ENCODE data around the gene RCCD1.
"Not testable (repeated sequence)": the region's sequence is repeated elsewhere in the genome, so short reads cannot be mapped to it uniquely, and the experiment has no call there.

Gene RCCD1, protein sequence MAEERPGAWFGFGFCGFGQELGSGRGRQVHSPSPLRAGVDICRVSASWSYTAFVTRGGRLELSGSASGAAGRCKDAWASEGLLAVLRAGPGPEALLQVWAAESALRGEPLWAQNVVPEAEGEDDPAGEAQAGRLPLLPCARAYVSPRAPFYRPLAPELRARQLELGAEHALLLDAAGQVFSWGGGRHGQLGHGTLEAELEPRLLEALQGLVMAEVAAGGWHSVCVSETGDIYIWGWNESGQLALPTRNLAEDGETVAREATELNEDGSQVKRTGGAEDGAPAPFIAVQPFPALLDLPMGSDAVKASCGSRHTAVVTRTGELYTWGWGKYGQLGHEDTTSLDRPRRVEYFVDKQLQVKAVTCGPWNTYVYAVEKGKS

DNA sequence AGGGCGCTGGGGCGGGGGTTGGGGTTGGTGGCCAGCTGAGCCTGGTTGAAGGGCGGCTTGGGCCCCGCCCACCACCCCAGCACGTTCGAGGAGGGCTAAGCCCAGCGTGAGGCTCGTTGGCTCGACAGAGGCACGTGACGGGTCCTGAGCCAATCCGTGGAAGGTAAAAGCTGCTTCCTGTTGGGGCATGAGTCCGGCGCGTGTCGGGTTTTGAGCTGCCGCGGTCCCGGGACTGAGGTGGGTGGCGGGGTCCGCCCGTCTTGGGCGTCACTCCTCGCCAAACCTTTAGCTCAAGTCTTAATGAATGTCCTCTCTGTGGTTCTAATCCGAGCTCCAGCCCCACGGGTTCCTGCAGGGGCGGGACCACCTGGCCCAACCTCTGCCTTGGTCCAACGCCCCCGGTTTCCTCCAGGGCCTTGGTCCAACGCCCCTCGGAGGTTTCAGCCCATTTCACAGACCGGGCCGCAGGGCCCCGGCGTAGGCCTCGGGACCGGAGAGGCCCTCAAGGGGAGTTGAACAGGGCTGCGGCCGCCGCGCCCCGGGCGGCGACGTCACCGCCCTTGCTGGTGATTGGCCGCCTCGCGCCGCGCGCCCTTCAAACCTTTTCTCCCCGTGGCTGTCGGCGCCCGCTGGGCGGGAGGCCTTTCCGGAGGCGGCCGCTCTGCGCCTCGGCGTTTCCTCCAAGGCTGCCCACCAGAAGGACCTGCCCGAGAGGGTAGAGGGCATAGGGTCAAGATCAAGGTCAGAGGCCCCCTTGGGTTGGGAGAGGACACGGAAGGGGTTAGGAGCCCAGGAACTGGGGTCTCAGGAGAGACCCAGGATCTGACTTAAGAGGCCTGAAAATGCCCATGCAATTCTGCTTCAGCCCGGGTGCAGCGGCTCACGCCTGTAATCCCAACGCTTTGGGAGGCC lies at the start of gene RCCD1:
Gene RCCD1 (plus strand): TSS at position 173 of the 912 bp plus-strand sequence. CDS start 1,851 bp downstream, outside the sequence.
- H3K4me1 ChIP-seq (ENCODE audit: control insufficient read depth, insufficient read depth, low read length, unreplicated experiment): peaks cover 17% of the 10 kb centered on the region
- H3K27me3 ChIP-seq (ENCODE audit: insufficient read depth, low read length): no peaks in the 10 kb centered on the region
- peak within 1 kb of the TSS; percentile 91 for H3K27ac ChIP-seq (ENCODE audit: low read depth, low read length)
- H3K36me3 ChIP-seq (ENCODE audit: insufficient read depth, low read length): peaks cover 14% of the 10 kb centered on the region; the same call in 1 of the 2 replicates
- H3K4me3 ChIP-seq (ENCODE audit: low read depth, low read length): peak within 1 kb of the TSS; percentile 87
- H2AFZ ChIP-seq (ENCODE audit: low read length, unreplicated experiment): peak within 1 kb of the TSS; percentile 70
- H3K79me2 ChIP-seq (ENCODE audit: control insufficient read depth, insufficient read depth, low read length, unreplicated experiment): peaks cover 13% of the 10 kb centered on the region

DNA sequence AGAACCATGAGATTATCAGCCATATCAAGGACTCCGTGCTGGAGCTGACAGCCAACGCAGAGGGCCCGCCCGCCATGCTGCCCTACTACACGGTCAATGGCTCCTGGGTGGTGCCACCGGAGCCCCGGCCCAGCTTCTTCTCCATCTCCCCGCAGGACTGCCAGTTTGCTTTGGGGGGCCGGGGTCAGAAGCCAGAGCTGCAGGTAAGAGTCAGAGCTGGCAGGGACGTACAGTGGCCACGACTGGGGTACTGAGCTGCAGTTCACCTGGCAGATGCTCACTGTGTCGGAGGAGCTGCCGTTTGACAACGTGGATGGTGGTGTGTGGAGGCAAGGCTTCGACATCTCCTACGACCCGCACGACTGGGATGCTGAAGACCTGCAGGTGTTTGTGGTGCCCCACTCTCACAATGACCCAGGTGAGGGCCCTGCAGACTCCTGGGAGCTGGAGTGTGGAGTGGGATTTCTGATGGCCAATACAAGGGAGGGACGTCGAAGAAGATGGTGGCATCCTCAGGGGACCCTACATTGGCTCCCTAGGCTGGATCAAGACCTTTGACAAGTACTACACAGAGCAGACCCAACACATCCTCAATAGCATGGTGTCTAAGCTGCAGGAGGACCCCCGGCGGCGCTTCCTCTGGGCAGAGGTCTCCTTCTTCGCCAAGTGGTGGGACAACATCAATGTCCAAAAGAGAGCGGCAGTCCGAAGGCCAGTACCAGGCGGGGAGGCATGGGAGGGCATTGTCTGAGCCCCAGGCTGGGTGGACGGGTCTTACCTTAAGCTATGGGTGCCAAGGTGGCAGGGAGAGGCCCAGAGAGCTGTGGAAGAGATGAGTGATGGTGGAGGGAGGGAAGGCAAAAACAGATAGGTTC lies 49.1 kb upstream of the RCCD1 start:
- H3K4me3 ChIP-seq (ENCODE audit: low read depth, low read length): no peak overlapping the region
- H3K79me2 ChIP-seq (ENCODE audit: control insufficient read depth, insufficient read depth, low read length, unreplicated experiment): no peaks in the 10 kb centered on the region
- no peaks in the 10 kb centered on the region for H3K27me3 ChIP-seq (ENCODE audit: insufficient read depth, low read length)
- H2AFZ ChIP-seq (ENCODE audit: low read length, unreplicated experiment): no peak overlapping the region
- H3K4me1 ChIP-seq (ENCODE audit: control insufficient read depth, insufficient read depth, low read length, unreplicated experiment): peaks cover 4% of the 10 kb centered on the region
- no peaks in the 10 kb centered on the region for H3K36me3 ChIP-seq (ENCODE audit: insufficient read depth, low read length)
- no peak overlapping the region for H3K27ac ChIP-seq (ENCODE audit: low read depth, low read length)

DNA sequence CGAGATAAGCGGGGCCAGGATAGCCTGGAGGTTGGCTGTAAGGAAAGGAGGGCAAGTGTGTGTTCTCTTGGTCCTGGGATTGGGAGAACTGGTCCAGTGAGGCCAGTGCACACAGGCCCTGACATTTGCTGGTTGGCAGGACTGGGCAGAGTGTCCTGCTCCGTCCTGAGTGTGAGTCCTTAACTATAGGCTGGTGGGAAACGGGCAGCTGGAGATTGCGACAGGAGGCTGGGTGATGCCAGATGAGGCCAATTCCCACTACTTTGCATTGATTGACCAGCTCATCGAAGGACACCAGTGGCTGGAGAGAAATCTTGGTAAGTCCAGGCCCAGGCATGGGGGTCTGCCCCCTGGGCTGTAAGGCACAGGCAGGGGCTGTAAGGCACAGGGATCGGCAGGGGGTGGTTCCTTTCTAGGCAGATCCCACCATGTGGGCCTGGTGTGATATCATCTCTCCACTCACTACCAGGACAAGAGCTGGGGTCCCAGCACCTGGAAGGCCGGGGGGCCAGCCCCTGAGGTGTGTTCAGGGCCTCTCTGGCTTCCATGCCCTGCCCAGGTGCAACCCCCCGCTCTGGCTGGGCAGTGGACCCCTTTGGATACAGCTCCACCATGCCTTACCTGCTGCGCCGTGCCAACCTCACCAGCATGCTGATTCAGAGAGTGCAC lies 48.4 kb upstream of the RCCD1 start:
- Histone ChIP-seq H3K79me2 (ENCODE audit: control insufficient read depth, insufficient read depth, low read length, unreplicated experiment) (no peaks in the 10 kb centered on the region), H3K4me3 (ENCODE audit: low read depth, low read length) (no peak overlapping the region), H3K27me3 (ENCODE audit: insufficient read depth, low read length) (no peaks in the 10 kb centered on the region), H3K4me1 (ENCODE audit: control insufficient read depth, insufficient read depth, low read length, unreplicated experiment) (peaks cover 4% of the 10 kb centered on the region), H2AFZ (ENCODE audit: low read length, unreplicated experiment) (no peak overlapping the region), H3K27ac (ENCODE audit: low read depth, low read length) (no peak overlapping the region), H3K36me3 (ENCODE audit: insufficient read depth, low read length) (no peaks in the 10 kb centered on the region)

DNA sequence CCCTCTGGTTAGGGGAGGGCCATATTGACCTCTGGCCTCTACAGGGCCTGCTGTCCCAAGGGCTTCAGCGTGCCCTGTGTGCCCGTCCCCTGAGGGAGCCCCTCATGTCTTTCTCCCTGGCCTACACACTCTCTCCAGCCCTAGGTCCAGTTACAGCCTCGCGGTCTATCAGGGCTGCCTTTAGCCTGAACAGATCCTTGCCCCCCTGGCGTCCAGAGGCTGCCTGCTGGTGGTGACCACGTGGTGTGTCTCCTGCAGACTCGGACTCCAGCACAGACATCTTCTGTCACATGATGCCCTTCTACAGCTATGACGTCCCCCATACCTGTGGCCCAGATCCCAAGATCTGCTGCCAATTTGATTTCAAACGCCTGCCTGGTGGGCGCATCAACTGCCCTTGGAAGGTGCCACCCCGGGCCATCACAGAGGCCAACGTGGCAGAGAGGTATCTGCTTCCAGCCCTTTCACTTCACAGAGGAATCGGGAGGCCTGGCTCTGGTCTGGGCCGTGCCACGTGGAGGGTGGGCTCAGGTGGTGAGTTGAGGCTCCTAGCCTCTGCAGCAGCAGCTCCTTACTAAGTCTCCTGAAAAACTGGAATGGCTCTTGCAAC lies 47.5 kb upstream of the RCCD1 start:
- no peak overlapping the region for H3K27ac ChIP-seq (ENCODE audit: low read depth, low read length)
- no peak overlapping the region for H2AFZ ChIP-seq (ENCODE audit: low read length, unreplicated experiment)
- H3K36me3 ChIP-seq (ENCODE audit: insufficient read depth, low read length): no peaks in the 10 kb centered on the region
- H3K4me3 ChIP-seq (ENCODE audit: low read depth, low read length): no peak overlapping the region
- no peaks in the 10 kb centered on the region for H3K4me1 ChIP-seq (ENCODE audit: control insufficient read depth, insufficient read depth, low read length, unreplicated experiment)
- no peaks in the 10 kb centered on the region for H3K27me3 ChIP-seq (ENCODE audit: insufficient read depth, low read length)
- no peaks in the 10 kb centered on the region for H3K79me2 ChIP-seq (ENCODE audit: control insufficient read depth, insufficient read depth, low read length, unreplicated experiment)

DNA sequence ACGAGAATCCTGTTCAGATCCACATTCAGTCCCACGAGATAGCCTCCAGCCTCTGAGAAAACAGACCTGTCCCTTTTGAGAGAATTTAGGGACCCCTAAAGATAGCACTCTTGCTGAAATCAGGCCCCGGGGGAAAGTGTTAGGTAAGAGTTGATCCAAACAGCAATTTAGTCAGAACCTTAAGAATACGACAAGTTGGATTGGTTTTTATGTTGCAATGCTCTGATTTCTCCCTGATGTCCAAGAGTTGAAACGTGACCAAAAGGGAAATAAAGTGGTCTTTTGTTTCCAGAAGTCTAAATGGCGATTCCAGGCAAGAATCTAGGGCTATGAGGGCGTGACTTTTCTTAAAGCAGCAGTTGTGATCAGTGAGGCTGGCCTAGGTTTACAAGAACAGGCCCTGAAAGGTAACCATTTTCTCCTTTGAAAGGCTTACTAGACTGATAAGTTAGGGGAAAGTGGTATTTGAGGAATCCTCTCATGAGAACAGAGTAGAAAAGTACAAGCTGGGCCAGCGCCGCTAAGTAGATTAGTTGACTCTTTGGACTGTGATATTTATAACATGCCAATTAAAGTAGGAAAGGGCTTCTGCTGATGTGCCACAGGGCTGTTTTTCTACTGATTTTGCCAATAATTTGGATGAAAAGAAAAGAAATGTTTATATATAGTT lies 46.7 kb upstream of the RCCD1 start:
- no peak overlapping the region for H3K4me3 ChIP-seq (ENCODE audit: low read depth, low read length)
- no peaks in the 10 kb centered on the region for H3K4me1 ChIP-seq (ENCODE audit: control insufficient read depth, insufficient read depth, low read length, unreplicated experiment)
- no peak overlapping the region for H3K27ac ChIP-seq (ENCODE audit: low read depth, low read length)
- H3K79me2 ChIP-seq (ENCODE audit: control insufficient read depth, insufficient read depth, low read length, unreplicated experiment): no peaks in the 10 kb centered on the region
- H3K36me3 ChIP-seq (ENCODE audit: insufficient read depth, low read length): no peaks in the 10 kb centered on the region
- H3K27me3 ChIP-seq (ENCODE audit: insufficient read depth, low read length): no peaks in the 10 kb centered on the region
- H2AFZ ChIP-seq (ENCODE audit: low read length, unreplicated experiment): no peak overlapping the region

DNA sequence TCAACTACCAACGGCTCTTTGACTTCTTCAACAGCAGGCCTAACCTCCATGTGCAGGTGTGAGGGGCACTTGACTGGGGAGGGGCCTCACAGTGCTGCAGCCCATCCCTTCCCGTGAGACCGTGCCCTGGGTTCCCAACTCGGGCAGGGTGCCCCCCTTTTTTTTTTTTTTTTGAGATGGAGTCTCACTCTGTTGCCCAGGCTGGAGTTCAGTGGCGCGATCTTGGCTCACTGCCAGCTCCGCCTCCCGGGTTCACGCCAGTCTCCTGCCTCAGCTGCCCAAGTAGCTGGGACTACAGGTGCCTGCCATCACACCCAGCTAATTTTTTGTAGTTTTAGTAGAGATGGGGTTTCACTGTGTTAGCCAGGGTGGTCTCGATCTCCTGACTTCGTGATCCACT lies 45.2 kb upstream of the RCCD1 start:
- H3K27ac ChIP-seq (ENCODE audit: low read depth, low read length); H3K27me3 ChIP-seq (ENCODE audit: insufficient read depth, low read length); H2AFZ ChIP-seq (ENCODE audit: low read length, unreplicated experiment); H3K36me3 ChIP-seq (ENCODE audit: insufficient read depth, low read length); H3K4me3 ChIP-seq (ENCODE audit: low read depth, low read length); H3K4me1 ChIP-seq (ENCODE audit: control insufficient read depth, insufficient read depth, low read length, unreplicated experiment); H3K79me2 ChIP-seq (ENCODE audit: control insufficient read depth, insufficient read depth, low read length, unreplicated experiment): not testable (repeated sequence)

DNA sequence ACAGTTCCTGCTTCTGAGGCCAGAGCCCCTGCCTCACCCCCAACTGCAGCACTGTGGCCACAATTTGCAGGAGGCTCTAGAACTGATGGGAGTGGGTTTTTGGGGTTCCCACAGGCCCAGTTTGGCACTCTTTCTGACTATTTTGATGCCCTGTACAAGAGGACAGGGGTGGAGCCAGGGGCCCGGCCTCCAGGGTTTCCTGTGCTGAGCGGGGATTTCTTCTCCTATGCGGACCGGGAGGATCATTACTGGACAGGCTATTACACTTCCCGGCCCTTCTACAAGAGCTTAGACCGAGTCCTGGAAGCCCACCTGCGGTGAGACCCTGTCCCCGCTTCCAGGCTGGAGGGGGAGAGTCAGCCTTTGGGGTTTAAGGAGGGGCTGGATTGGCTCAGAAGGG lies 44.7 kb upstream of the RCCD1 start:
- H3K27ac ChIP-seq (ENCODE audit: low read depth, low read length): no peak overlapping the region
- no peak overlapping the region for H3K4me3 ChIP-seq (ENCODE audit: low read depth, low read length)
- H2AFZ ChIP-seq (ENCODE audit: low read length, unreplicated experiment): no peak overlapping the region
- H3K79me2 ChIP-seq (ENCODE audit: control insufficient read depth, insufficient read depth, low read length, unreplicated experiment): no peaks in the 10 kb centered on the region
- no peaks in the 10 kb centered on the region for H3K36me3 ChIP-seq (ENCODE audit: insufficient read depth, low read length)
- H3K4me1 ChIP-seq (ENCODE audit: control insufficient read depth, insufficient read depth, low read length, unreplicated experiment): no peaks in the 10 kb centered on the region
- no peaks in the 10 kb centered on the region for H3K27me3 ChIP-seq (ENCODE audit: insufficient read depth, low read length)

DNA sequence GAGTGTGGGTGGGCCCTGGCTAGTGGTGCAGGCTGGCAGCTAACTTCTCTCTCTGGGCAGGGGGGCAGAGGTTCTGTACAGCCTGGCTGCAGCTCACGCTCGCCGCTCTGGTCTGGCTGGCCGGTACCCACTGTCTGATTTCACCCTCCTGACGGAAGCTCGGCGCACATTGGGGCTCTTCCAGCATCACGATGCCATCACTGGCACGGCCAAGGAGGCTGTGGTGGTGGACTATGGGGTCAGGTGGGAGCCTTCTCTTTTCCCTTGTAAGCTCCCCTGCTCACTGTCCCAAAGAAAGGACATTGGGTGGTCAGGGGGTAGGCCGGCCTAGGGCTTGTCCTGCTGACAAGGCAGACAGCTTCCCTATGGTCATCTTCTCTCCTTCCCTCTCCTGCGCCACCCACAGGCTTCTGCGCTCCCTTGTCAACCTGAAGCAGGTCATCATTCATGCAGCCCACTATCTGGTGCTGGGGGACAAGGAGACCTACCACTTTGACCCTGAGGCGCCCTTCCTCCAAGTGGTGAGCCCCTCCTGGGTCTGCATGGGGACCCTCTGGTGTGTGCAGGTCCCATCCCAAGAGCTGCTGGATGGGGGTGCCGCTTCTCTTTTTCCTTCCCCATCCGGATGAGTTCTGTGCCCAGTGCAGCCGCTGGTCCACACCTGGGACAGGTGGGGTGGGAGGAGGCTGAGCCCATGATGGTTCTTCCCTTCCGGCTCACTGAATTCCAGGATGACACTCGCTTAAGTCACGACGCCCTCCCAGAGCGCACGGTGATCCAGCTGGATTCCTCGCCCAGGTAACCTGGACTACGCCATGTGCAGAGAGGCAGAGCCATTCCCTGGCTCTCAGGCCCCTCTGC lies 44.0 kb upstream of the RCCD1 start:
- no peak overlapping the region for H2AFZ ChIP-seq (ENCODE audit: low read length, unreplicated experiment)
- H3K36me3 ChIP-seq (ENCODE audit: insufficient read depth, low read length): no peaks in the 10 kb centered on the region

DNA sequence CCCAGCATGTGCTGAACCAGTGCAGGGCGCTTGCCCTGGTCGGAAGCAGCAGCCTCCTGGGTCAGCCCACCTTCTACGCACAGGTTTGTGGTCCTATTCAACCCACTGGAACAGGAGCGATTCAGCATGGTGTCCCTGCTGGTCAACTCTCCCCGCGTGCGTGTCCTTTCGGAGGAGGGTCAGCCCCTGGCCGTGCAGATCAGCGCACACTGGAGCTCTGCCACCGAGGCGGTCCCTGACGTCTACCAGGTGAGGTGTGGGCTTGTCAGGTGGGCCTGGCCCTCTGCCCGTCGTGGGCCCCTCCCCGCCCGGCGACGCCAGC lies 43.4 kb upstream of the RCCD1 start:
- Histone ChIP-seq H3K79me2 (ENCODE audit: control insufficient read depth, insufficient read depth, low read length, unreplicated experiment) (no peaks in the 10 kb centered on the region), H3K4me1 (ENCODE audit: control insufficient read depth, insufficient read depth, low read length, unreplicated experiment) (no peaks in the 10 kb centered on the region), H3K4me3 (ENCODE audit: low read depth, low read length) (no peak overlapping the region), H2AFZ (ENCODE audit: low read length, unreplicated experiment) (no peak overlapping the region), H3K27ac (ENCODE audit: low read depth, low read length) (no peak overlapping the region), H3K27me3 (ENCODE audit: insufficient read depth, low read length) (no peaks in the 10 kb centered on the region), H3K36me3 (ENCODE audit: insufficient read depth, low read length) (no peaks in the 10 kb centered on the region)

More for the DNA sequence above, 44.0 kb upstream of the RCCD1 start:
- no peaks in the 10 kb centered on the region for H3K27me3 ChIP-seq (ENCODE audit: insufficient read depth, low read length)
- H3K27ac ChIP-seq (ENCODE audit: low read depth, low read length): no peak overlapping the region
- no peaks in the 10 kb centered on the region for H3K4me1 ChIP-seq (ENCODE audit: control insufficient read depth, insufficient read depth, low read length, unreplicated experiment)
- no peak overlapping the region for H3K4me3 ChIP-seq (ENCODE audit: low read depth, low read length)
- no peaks in the 10 kb centered on the region for H3K79me2 ChIP-seq (ENCODE audit: control insufficient read depth, insufficient read depth, low read length, unreplicated experiment)

Measured in ACC112 (cell line).